Keratinocyte (primary cell): ENCODE data around the gene MTHFR. TPM values are rescaled to one million over a fixed set of nuclear protein-coding genes. Genes with fewer than 3 reads are reported as not detected.

Experiments used
- DNase-seq: peaks from one replicate; pipeline ENCODE4 v3.0.0-alpha.2; 2011; ENCODE audit warnings: low read depth, missing footprints, low spot score
- FAIRE-seq: peaks from 2 replicates; lab custom pipeline; 2011; peaks lifted over from hg19 to GRCh38; lab: Jason Lieb, UNC
- H2AFZ ChIP-seq: 2 replicates; pipeline ENCODE4 v1.6.0; 2012; ENCODE audit warnings: low read length, control low read depth, inconsistent platforms; ENCODE audit not compliant: control insufficient read depth
- H3K27ac ChIP-seq: 2 replicates; pipeline ENCODE4 v1.5.1; 2011; ENCODE audit warnings: low read length; ENCODE audit not compliant: control insufficient read depth, insufficient read depth
- H3K27me3 ChIP-seq: 3 replicates; pipeline ENCODE4 v1.6.0; 2011; ENCODE audit warnings: low read length; ENCODE audit not compliant: control insufficient read depth, insufficient read depth; ENCODE audit errors: extremely low read depth
- H3K36me3 ChIP-seq, 2 experiments: 2 replicates in 1 of 2; 3 replicates in 1 of 2; pipeline ENCODE4 v1.5.1; 2011; ENCODE audit warnings: low read length in 2 of 2, mild to moderate bottlenecking in 1 of 2; ENCODE audit not compliant: control insufficient read depth in 2 of 2, insufficient read depth in 2 of 2; ENCODE audit errors: extremely low read depth in 1 of 2
- H3K4me1 ChIP-seq: 3 replicates; pipeline ENCODE4 v1.5.1; 2011; ENCODE audit warnings: low read length; ENCODE audit not compliant: control insufficient read depth, insufficient read depth; ENCODE audit errors: extremely low read depth
- H3K4me2 ChIP-seq: 3 replicates; pipeline ENCODE4 v1.6.0; 2011; ENCODE audit warnings: low read depth, low read length; ENCODE audit not compliant: control insufficient read depth, insufficient read depth; ENCODE audit errors: extremely low read depth
- H3K4me3 ChIP-seq, 3 experiments: fragments of 200-600 bp in 1 of 3; sonication (generic) in 1 of 3; 2 replicates in 2 of 3; 3 replicates in 1 of 3; pipeline ENCODE4 v1.5.1; 2011 to 2016; ENCODE audit warnings: low read length in 3 of 3, mild to moderate bottlenecking in 3 of 3, control low read depth in 2 of 3, inconsistent platforms in 1 of 3, low read depth in 1 of 3, mixed read lengths in 1 of 3, mixed run types in 1 of 3, moderate library complexity in 1 of 3; ENCODE audit not compliant: control insufficient read depth in 2 of 3, insufficient read depth in 2 of 3; ENCODE audit errors: extremely low read depth in 1 of 3
- H3K79me2 ChIP-seq: 2 replicates; pipeline ENCODE4 v1.6.0; 2012; ENCODE audit warnings: low read length; ENCODE audit not compliant: control insufficient read depth, insufficient read depth
- H3K9ac ChIP-seq: 3 replicates; pipeline ENCODE4 v1.6.0; 2011; ENCODE audit warnings: low read length; ENCODE audit not compliant: control insufficient read depth, insufficient read depth; ENCODE audit errors: extremely low read depth
- H3K9me1 ChIP-seq: 3 replicates; pipeline ENCODE4 v1.6.0; 2011; ENCODE audit warnings: low read length; ENCODE audit not compliant: control insufficient read depth, insufficient read depth; ENCODE audit errors: extremely low read depth
- H3K9me3 ChIP-seq: 2 replicates; pipeline ENCODE4 v1.5.1; 2012; ENCODE audit warnings: low read depth, low read length; ENCODE audit not compliant: control insufficient read depth
- H4K20me1 ChIP-seq: 3 replicates; pipeline ENCODE4 v1.6.0; 2011; ENCODE audit warnings: low read length; ENCODE audit not compliant: control insufficient read depth, insufficient read depth; ENCODE audit errors: extremely low read depth
- CTCF ChIP-seq, 3 experiments: IDR thresholded peaks in 1 of 3; conservative IDR thresholded peaks in 1 of 3; optimal IDR thresholded peaks in 1 of 3; 2 replicates in 2 of 3; 3 replicates in 1 of 3; pipeline versions ENCODE3 to v1.5.1; 2011; ENCODE audit warnings: low read length in 3 of 3, mild to moderate bottlenecking in 3 of 3, moderate library complexity in 2 of 3, control low read depth in 1 of 3, inconsistent platforms in 1 of 3; ENCODE audit not compliant: insufficient read depth in 2 of 3; ENCODE audit errors: extremely low read depth in 1 of 3
- EZH2 ChIP-seq: IDR thresholded peaks from one replicate; pipeline ENCODE4 v1.6.1; 2012; ENCODE audit warnings: inconsistent platforms, mild to moderate bottlenecking, low read length, moderate library complexity
- dilution Hi-C: fragments of 300-500 bp; cut with MboI; formaldehyde crosslinking; loops from one replicate; pipeline ENCODE4 v1.7.0; 2020; ENCODE audit warnings: low sequenced_read_pairs; ENCODE audit not compliant: extremely low pct_ligation_motif_present
- polyA plus RNA-seq, 5 experiments: library from polyadenylated mRNA; depleted of rRNA in 3 of 5; stranded (reverse) in 3 of 5; stranded (forward) in 1 of 5; unstranded in 1 of 5; fragments of >200 nt; gene quantifications; 1 replicate in 1 of 5; 2 replicates in 3 of 5; 3 replicates in 1 of 5; pipeline versions ENCODE4 v1.2.1 to v1.2.3, GENCODE V29; 2011 to 2012; ENCODE audit warnings: missing spikeins in 2 of 5, low read depth in 1 of 5, low replicate concordance in 1 of 5
- small RNA-seq, 3 experiments: library from RNA; depleted of rRNA; stranded (forward); fragments of <200 nt; gene quantifications; one replicate each; pipeline ENCODE3, GENCODE V24; 2012; ENCODE audit warnings: low read depth in 3 of 3, low replicate concordance in 1 of 3; ENCODE audit not compliant: insufficient read length in 3 of 3

MTHFR gene
- polyA plus RNA-seq, 1 donor (not counting 4 experiments of a cell fraction or from before 2014, with no cell fraction given): 5.2 TPM

- dilution Hi-C loops: no loop called here
- no peaks in the 10 kb centered on the region for H3K9me3 ChIP-seq
- H3K27me3 ChIP-seq: no peaks in the 10 kb centered on the region
- H3K27ac ChIP-seq: peak overlapping the region; percentile 98
- H3K9ac ChIP-seq: peak overlapping the region; percentile 94
- H3K9me1 ChIP-seq: peaks cover 3% of the 10 kb centered on the region
- no peak for TF ChIP-seq CTCF (optimal IDR thresholded peaks at IDR 0.05 in 1 of 3, IDR thresholded peaks at IDR 0.05 in 1 of 3, conservative IDR thresholded peaks at IDR 0.05 in 1 of 3; ENCODE audit: extremely low read depth in 1 of 3, insufficient read depth in 2 of 3, low read length in 3 of 3)
- no peak for TF ChIP-seq EZH2
- H4K20me1 ChIP-seq: no peaks in the 10 kb centered on the region
- H3K4me2 ChIP-seq: peak overlapping the region; percentile 98
- DNase-seq (peak; percentile 73), FAIRE-seq (peak; percentile 53)
- peak overlapping the region; percentile 93 for H2AFZ ChIP-seq
- H3K36me3 ChIP-seq: peaks cover 0 to 6% of the 10 kb centered on the region in 2 experiments
- H3K4me3 ChIP-seq: peak overlapping the region; percentile 81 to 91 (median 86)
- H3K79me2 ChIP-seq: peaks cover 16% of the 10 kb centered on the region
- H3K4me1 ChIP-seq: peaks cover 37% of the 10 kb centered on the region
These were observed 68.8 kb downstream of the MTHFR start for GRCh38 chr1:11736746-11737639.

DNA sequence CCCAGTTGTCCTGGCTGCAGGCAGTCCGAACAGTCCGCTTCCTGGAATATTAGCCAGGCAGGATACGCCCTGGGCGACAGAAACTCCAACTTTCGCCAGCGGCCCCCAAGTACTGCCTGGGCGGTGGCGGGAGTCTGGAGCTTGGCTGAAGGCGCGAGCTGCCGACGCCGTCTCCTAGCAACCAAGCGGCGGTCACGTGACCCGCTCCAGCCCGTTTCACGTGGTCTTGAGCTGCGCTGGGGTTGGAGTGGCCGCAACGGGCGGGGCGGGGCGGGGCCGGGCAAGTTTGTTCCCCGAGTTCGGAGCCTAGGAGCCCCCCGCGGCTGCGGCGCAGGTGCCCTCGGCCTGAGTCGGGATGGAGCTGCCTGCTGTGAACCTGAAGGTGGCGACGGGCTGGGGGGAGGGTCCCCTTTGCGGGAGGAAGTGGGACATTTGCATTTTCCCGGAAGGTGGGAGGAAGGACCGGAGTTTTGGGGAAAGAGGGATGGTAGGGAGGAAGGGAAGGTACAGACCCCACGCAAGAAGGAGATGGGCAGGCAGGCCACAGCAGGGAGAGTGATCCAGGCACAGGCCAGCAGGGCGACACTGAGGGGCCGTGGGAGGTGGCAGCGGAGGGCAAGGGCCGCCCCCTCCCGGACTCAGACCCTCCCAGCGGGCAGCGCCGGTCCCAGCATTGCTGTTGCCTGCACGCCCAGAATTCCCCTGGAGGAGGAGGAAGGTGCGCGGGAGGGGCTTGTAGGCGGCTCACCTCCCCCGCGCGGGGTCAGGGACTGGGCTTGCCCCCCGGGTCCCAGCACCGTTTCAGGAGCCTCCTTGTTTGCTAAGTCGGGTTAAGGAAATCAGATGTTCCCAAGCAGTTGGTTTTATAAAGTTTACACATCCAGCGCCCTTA is 69.7 kb downstream of the MTHFR start, which contains the start of gene AGTRAP:
AGTRAP (plus strand) TSS at position 283 of the 892 bp plus-strand sequence; CDS start at position 356, 73 bp downstream.
- TF ChIP-seq EZH2 (no peak), CTCF (optimal IDR thresholded peaks at IDR 0.05 in 1 of 3, IDR thresholded peaks at IDR 0.05 in 1 of 3, conservative IDR thresholded peaks at IDR 0.05 in 1 of 3; ENCODE audit: extremely low read depth in 1 of 3, insufficient read depth in 2 of 3, low read length in 3 of 3) (no peak)
- Histone ChIP-seq H3K36me3 (peaks cover 0 to 5% of the 10 kb centered on the region in 2 experiments), H3K9me3 (no peaks in the 10 kb centered on the region), H3K27me3 (no peaks in the 10 kb centered on the region), H4K20me1 (no peaks in the 10 kb centered on the region), H2AFZ (peak within 1 kb of the TSS; percentile 93), H3K9me1 (peaks cover 3% of the 10 kb centered on the region), H3K79me2 (peaks cover 16% of the 10 kb centered on the region), H3K4me3 (peak within 1 kb of the TSS; percentile 81 to 91 (median 86)), H3K27ac (peak within 1 kb of the TSS; percentile 98), H3K9ac (peak within 1 kb of the TSS; percentile 94), H3K4me1 (peaks cover 43% of the 10 kb centered on the region), H3K4me2 (peak within 1 kb of the TSS; percentile 98)
- DNase-seq (peak; percentile 52), FAIRE-seq (no peak)
- dilution Hi-C loops: no loop called here

Small RNA genes within 50 kb of the gene (small RNA-seq; reads per million reads assigned to genes)
- 0 reads per million in 3 experiments for gene RF02156
- 0 reads per million in 3 experiments for gene RF02157
- gene RF02158: 0 reads per million in 3 experiments

Other genes with a start within 250 kb of the MTHFR start
- gene FBXO2, start 151.5 kb downstream of the MTHFR start, polyA plus RNA-seq: 42.2 to 83.7 TPM (median 65.9 TPM) in 3 replicates
- 23.1 to 39.9 TPM (median 25.8 TPM) in 3 replicates for gene FBXO44, start 151.1 kb downstream of the MTHFR start, polyA plus RNA-seq
- 10.9 to 24.0 TPM (median 11.2 TPM) in 3 replicates for gene FBXO6, start 141.8 kb downstream of the MTHFR start, polyA plus RNA-seq
- gene MAD2L2, start 124.8 kb downstream of the MTHFR start, polyA plus RNA-seq: 24.8 to 31.6 TPM (median 26.4 TPM) in 3 replicates
- gene DRAXIN, start 114.3 kb downstream of the MTHFR start, polyA plus RNA-seq: not detected in 3 replicates
- gene AGTRAP, start 69.8 kb downstream of the MTHFR start, polyA plus RNA-seq: 36.7 to 75.6 TPM (median 65.8 TPM) in 3 replicates
- gene C1orf167, start 43.8 kb downstream of the MTHFR start, polyA plus RNA-seq: not detected in 3 replicates
- gene CLCN6, start 227 bp upstream of the MTHFR start, polyA plus RNA-seq: 5.2 to 9.8 TPM (median 7.4 TPM) in 3 replicates
- not detected in 3 replicates for gene NPPA, start 41.8 kb upstream of the MTHFR start, polyA plus RNA-seq
- gene NPPB, start 53.0 kb upstream of the MTHFR start, polyA plus RNA-seq: not detected in 3 replicates
- gene KIAA2013, start 120.5 kb upstream of the MTHFR start, polyA plus RNA-seq: 26.7 to 51.9 TPM (median 31.1 TPM) in 3 replicates
- gene PLOD1, start 128.8 kb upstream of the MTHFR start, polyA plus RNA-seq: 63.6 to 91.9 TPM (median 88.4 TPM) in 3 replicates
- 85.4 to 102 TPM (median 94.3 TPM) in 3 replicates for gene MFN2, start 174.5 kb upstream of the MTHFR start, polyA plus RNA-seq
- 14.3 to 30.6 TPM (median 18.2 TPM) in 3 replicates for gene MIIP, start 213.5 kb upstream of the MTHFR start, polyA plus RNA-seq